GM19468 (cell line): ENCODE measurements around the gene AMN1.

Experiments
- ATAC-seq: cut with Tn5 transposase; IDR thresholded peaks from one replicate; pipeline ENCODE4 v1.9.1; 2021; ENCODE audit warnings: mild to moderate bottlenecking, moderate library complexity, moderate number of reproducible peaks; ENCODE audit not compliant: unreplicated experiment; ENCODE audit errors: extremely low read depth

Gene AMN1

GRCh38 chr12:31634620-31635019, 94.2 kb downstream of the AMN1 start:
- ATAC-seq, result no peak

- no peak for ATAC-seq
Observed at GRCh38 chr12:31633464-31633863, 95.4 kb downstream of the AMN1 start.

GRCh38 chr12:31631809-31632208, 97.0 kb downstream of the AMN1 start:
- no peak for ATAC-seq

GRCh38 chr12:31631023-31631724, 97.6 kb downstream of the AMN1 start:
- ATAC-seq, result no peak

- ATAC-seq, result no peak
Observed at GRCh38 chr12:31629756-31630732, 98.8 kb downstream of the AMN1 start.

- ATAC-seq, result no peak
Observed at GRCh38 chr12:31627456-31628054, 101.3 kb downstream of the AMN1 start.

- ATAC-seq, result no peak
Observed at GRCh38 chr12:31626270-31626995, 102.4 kb downstream of the AMN1 start.

GRCh38 chr12:31622038-31622437, 106.8 kb downstream of the AMN1 start:
- no peak for ATAC-seq
